Inflammatory macrophage (primary cell): Measurements from ENCODE around the gene ZNF106.

Experiments
- DNase-seq, 2 donors: peaks; one replicate each; pipeline ENCODE4 v3.0.0-alpha.2; 2020 to 2022

Gene ZNF106

DNA sequence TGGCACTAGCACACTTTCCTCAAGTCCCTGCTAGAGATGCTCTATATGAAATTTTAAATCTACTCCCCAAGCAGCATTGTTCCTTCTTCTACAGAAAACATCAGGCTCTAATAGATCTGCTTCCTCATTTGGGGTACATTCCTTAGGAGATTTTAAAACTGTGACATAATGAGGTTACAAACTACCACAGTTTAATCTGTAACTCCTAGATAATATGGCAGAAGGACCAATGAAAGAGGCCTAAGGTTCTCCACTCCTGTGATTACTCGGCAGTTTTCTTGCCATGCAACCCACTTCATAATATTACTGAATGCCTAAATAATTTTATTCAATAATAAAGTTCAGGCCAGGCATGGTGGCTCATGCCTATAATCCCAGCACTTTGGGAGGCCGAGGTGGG, 16.1 kb downstream of the ZNF106 start:
- DNase-seq: peak; percentile 16 to 53

DNA sequence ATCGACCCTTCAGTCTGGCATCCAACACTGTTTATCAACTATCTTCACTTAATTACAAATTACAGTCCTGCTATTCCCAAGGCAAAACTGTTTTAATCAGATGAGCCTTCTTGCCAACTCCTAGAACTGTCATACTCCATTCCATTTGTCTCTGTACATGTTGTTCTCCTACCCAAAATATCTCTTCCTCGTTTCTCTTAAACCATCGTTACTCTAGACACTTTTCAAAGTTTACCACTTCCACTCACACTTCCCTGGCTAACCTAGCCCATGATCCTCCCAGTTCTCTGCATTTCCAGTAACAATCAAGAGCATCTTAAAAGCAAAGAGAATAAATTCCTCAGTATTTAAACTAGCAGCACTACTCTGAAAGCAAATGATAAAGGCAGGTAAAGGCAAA, 19.9 kb downstream of the ZNF106 start:
- no peak for DNase-seq

DNA sequence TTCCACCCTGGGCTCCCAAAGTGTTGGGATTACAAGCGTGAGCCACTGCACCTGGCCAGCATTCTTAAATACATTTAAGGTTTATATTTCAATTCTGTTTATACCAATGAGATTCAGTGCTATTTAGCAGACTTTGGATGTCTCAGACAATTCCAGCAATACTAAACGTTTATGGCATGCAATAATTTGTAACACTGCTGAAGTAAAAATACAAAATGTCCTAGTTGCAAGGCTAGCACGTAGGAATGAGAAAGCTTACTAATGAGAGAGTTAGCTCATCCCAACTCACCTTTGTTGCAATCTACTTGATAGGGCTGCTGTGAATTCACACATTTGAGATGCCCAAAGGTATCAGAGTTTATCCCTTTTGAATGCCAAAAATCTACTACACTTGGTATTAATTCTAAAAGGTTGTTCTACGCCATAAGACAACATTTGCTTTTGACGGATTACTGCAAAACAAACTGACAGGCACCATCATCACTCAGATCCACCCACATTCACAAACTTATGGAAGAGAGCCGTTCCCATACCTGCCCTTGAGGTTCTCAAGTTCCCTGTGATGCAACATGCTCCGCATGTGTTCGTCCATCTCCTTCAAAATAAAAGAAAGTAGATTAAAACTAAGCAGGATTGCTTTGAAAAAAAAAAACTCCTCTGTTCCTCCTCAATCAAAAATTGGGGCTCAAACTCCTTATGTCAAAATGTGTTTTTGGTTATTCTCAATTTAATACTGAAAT, 25.3 kb downstream of the ZNF106 start:
- no peak for DNase-seq

GRCh38 chr15:42461261-42461660, 29.7 kb downstream of the ZNF106 start:
- no peak for DNase-seq

- peak; percentile 32 to 33 for DNase-seq
Measured at GRCh38 chr15:42457445-42458442, 33.2 kb downstream of the ZNF106 start.

- no peak for DNase-seq
Measured at GRCh38 chr15:42456971-42457370, 34.0 kb downstream of the ZNF106 start.

DNA sequence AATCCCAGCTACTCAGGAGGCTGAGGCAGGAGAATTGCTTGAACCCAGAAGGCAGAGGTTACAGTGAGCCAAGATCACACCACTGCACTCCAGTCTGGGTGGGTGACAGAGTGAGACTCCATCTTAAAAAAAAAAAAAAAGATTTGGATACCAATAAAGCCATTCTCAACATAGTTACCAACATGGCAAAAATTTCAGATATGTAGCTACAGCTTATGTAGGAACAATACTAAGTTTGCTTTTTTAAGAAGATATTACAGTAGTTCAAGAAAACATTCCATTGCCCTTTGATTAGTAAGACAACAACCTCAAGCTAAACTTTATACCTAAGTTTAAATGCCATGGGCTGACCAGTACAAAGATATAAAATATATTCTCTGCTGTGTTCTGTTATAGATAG, 34.4 kb downstream of the ZNF106 start:
- DNase-seq: no peak

DNA sequence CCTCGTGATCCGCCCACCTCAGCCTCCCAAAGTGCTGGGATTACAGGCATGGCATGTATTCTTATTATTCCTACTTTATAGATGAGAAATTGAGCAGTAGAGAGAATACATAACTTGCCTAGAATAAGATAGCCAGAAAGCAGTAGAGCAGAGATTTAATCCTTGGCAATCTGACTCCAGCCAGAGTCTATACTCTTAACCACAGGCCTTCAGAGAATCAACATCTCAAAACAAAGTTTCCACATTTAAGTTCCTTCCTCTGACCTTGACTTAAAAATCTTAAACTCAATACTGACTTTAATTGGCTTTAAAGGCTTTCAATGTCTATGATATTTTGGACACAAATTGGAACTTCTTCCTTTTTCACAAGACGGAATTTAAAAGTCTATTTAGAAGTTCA, 37.1 kb downstream of the ZNF106 start:
- DNase-seq: no peak

- DNase-seq: no peak
Measured at GRCh38 chr15:42450425-42450790, 40.5 kb downstream of the ZNF106 start.

- no peak for DNase-seq
Measured at GRCh38 chr15:42449770-42450424, 41.0 kb downstream of the ZNF106 start.

DNA sequence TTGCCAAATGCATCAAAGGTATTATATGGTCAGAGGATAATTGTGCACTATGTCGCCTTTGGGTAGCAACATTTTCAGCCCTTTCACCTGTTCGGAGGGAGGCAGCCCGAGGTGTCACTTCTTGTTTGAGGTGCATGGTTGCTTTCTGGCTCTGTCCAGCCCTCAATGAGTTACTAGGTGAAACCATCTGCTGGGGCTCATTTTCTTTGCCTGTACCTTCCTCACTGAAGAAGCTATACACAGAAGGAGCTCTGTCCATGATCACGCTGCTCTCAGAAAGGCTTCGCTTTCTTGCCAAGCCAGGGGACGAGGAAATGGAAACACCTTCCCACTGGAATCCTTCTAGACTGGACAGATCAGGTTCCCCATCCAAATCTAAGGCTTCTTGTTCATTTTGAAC, 42.7 kb downstream of the ZNF106 start:
- no peak for DNase-seq

GRCh38 chr15:42447599-42447998, 43.3 kb downstream of the ZNF106 start:
- DNase-seq: no peak

DNA sequence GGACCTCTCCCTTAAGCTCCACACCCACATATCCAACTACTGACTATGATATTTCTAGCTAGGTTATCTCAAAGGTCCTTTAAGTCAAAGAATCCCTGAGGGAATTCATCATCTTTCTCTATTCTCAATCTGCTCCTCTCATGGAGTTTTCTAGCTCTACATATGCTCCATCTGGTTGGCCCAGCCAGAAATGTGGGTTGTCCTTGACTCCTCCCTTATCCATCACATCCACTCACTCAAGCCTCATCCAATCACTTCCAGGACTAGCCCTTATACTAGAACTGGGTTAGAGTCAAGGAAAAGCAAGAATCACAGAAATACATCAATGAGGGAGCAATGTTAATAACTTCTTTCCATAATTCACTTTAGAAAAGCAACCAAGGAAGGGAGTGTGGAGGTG, 45.4 kb downstream of the ZNF106 start:
- DNase-seq: no peak

DNA sequence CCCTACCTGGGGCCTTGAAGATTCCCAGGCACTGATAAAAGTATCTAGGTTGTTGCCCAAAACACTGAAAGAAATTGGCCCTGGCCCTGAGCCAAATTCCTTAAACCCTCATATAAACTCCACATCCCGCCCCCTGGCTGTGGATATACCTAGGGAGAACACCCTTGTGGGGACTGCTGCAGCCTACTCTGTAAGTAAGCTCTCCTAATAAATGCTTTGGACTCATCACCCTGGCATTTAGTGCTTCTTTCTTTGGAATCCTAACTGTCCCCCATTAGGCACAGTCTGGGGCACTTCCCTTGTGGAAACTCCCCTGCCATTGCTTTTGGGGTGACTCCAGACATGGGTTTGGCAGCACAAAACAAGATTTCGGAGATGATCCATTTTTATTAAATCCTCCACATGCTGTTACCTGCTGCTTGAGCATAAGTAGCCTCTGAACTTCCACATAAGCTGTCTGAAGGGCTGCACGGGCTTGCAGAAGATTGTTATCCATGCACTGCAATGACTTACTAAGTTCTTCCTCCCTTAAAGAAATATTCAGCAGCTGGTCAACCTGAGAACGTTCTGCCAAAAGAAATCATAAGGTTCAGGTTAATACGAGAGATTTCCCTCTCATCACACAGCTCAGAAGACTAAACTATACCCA, 46.4 kb downstream of the ZNF106 start:
- DNase-seq: no peak

GRCh38 chr15:42427429-42428223, 63.3 kb downstream of the ZNF106 start:
- DNase-seq: no peak

- DNase-seq: no peak
Measured at GRCh38 chr15:42421376-42421775, 69.6 kb downstream of the ZNF106 start.

GRCh38 chr15:42419369-42419768, 71.6 kb downstream of the ZNF106 start:
- DNase-seq: no peak

- DNase-seq: no peak
Measured at GRCh38 chr15:42413920-42414319, 77.0 kb downstream of the ZNF106 start.

DNA sequence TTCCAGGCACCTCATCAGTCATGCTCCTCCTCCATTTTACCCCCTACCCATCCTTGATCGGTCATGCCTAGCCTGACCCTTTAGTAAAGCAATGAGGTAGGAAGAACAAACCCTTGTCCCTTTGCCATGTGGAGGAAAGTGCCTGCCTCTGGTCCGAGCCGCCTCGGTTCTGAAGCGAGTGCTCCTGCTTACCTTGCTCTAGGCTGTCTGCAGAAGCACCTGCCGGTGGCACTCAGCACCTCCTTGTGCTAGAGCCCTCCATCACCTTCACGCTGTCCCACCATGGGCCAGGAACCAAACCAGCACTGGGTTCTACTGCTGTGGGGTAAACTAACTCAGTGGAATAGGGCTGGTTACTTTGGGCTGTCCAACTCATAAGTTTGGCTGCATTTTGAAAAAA, 79.1 kb downstream of the ZNF106 start:
- DNase-seq: no peak

- no peak for DNase-seq
Measured at GRCh38 chr15:42409011-42409410, 81.9 kb downstream of the ZNF106 start.

- no peak for DNase-seq
Measured at GRCh38 chr15:42408178-42408577, 82.8 kb downstream of the ZNF106 start.
